ENCODE measurements around the gene GEMIN4.

- TF ChIP-seq EZH2phosphoT487 (IDR thresholded peaks at IDR 0.05; ENCODE audit: unreplicated experiment), result no peak
- TF ChIP-seq, protein P1, sequence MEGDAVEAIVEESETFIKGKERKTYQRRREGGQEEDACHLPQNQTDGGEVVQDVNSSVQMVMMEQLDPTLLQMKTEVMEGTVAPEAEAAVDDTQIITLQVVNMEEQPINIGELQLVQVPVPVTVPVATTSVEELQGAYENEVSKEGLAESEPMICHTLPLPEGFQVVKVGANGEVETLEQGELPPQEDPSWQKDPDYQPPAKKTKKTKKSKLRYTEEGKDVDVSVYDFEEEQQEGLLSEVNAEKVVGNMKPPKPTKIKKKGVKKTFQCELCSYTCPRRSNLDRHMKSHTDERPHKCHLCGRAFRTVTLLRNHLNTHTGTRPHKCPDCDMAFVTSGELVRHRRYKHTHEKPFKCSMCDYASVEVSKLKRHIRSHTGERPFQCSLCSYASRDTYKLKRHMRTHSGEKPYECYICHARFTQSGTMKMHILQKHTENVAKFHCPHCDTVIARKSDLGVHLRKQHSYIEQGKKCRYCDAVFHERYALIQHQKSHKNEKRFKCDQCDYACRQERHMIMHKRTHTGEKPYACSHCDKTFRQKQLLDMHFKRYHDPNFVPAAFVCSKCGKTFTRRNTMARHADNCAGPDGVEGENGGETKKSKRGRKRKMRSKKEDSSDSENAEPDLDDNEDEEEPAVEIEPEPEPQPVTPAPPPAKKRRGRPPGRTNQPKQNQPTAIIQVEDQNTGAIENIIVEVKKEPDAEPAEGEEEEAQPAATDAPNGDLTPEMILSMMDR (conservative IDR thresholded peaks at IDR 0.05; ENCODE audit: low read depth in 2 of 2), result peak; percentile 87 to 95
- TF ChIP-seq POLR2AphosphoS5 (IDR thresholded peaks at IDR 0.05; ENCODE audit: low read depth), result peak; percentile 38; the same call in 1 of the 2 replicates
- TF ChIP-seq EZH2 (IDR thresholded peaks at IDR 0.05; ENCODE audit: low read depth, unreplicated experiment), result no peak
- no peak for TF ChIP-seq STAT1 (IDR thresholded peaks at IDR 0.05; ENCODE audit: unreplicated experiment)
Measured at GRCh38 chr17:794876-795275, 42.8 kb upstream of the GEMIN4 start.
